NCI-H748 treated with DMSO at 0.1 percent for 48 hours (cell line): ENCODE results near the gene HDC.

ENCODE experiments used
- DNase-seq: peaks from one replicate; lab custom pipeline; 2025; lab: John Stamatoyannopoulos, UW

The HDC gene

GRCh38 chr15:50265620-50266019, at the start of gene HDC:
TSS of gene HDC (minus strand) at chr15:50265726. CDS start at chr15:50265623, 103 bp downstream.
- no peak for DNase-seq

GRCh38 chr15:50312636-50313035, 47.1 kb upstream of the HDC start:
- DNase-seq, result no peak

GRCh38 chr15:50307799-50308198, 42.3 kb upstream of the HDC start:
- DNase-seq, result no peak

GRCh38 chr15:50304836-50305235, 39.3 kb upstream of the HDC start:
- no peak for DNase-seq

GRCh38 chr15:50302581-50302980, 37.1 kb upstream of the HDC start:
- DNase-seq, result no peak

- no peak for DNase-seq
These were observed 32.8 kb upstream of the HDC start for GRCh38 chr15:50298340-50298739.

GRCh38 chr15:50295966-50296365, 30.4 kb upstream of the HDC start:
- no peak for DNase-seq

GRCh38 chr15:50289749-50290148, 24.2 kb upstream of the HDC start:
- DNase-seq, result no peak

- no peak for DNase-seq
These were observed 22.0 kb upstream of the HDC start for GRCh38 chr15:50287324-50288116.

- no peak for DNase-seq
These were observed 15.9 kb upstream of the HDC start for GRCh38 chr15:50281427-50281826.

- DNase-seq, result no peak
These were observed 14.7 kb upstream of the HDC start for GRCh38 chr15:50280271-50280670.

GRCh38 chr15:50278496-50278895, 13.0 kb upstream of the HDC start:
- DNase-seq, result no peak

GRCh38 chr15:50277370-50277769, 11.8 kb upstream of the HDC start:
- no peak for DNase-seq

GRCh38 chr15:50275908-50276307, 10.4 kb upstream of the HDC start:
- DNase-seq, result no peak

GRCh38 chr15:50275091-50275490, 9.6 kb upstream of the HDC start:
- DNase-seq, result no peak

- DNase-seq, result no peak
These were observed 2.1 kb upstream of the HDC start for GRCh38 chr15:50267577-50267976.

- DNase-seq, result no peak
These were observed 3.0 kb downstream of the HDC start for GRCh38 chr15:50262533-50262932.

GRCh38 chr15:50261981-50262380, 3.5 kb downstream of the HDC start:
- no peak for DNase-seq

- DNase-seq, result no peak
These were observed 4.5 kb downstream of the HDC start for GRCh38 chr15:50260969-50261496.

- DNase-seq, result no peak
These were observed 6.2 kb downstream of the HDC start for GRCh38 chr15:50259276-50259675.

- DNase-seq, result no peak
These were observed 7.6 kb downstream of the HDC start for GRCh38 chr15:50257924-50258323.

- no peak for DNase-seq
These were observed 8.2 kb downstream of the HDC start for GRCh38 chr15:50257332-50257731.

- no peak for DNase-seq
These were observed 9.1 kb downstream of the HDC start for GRCh38 chr15:50256188-50257041.
